Lower lobe of right lung (tissue), 2 donors: ENCODE measurements around the gene CCDC188. TPM values are rescaled to one million over a fixed set of nuclear protein-coding genes. Genes with fewer than 3 reads are reported as not detected.

Source experiments
- ATAC-seq, 2 donors: fragments of 200-7000 bp; cut with Tn5 transposase; one replicate each; pipeline ENCODE4 v1.9.1; 2020 to 2022; ENCODE audit warnings: mild to moderate bottlenecking in 2 of 2, moderate library complexity in 2 of 2
- DNase-seq: peaks from one replicate; pipeline ENCODE4 v3.0.0-alpha.2; 2020
- H3K27ac ChIP-seq: fragments of 200-600 bp; one replicate; pipeline ENCODE4 v1.8.0; 2022
- H3K27me3 ChIP-seq: fragments of 200-600 bp; one replicate; pipeline ENCODE4 v1.8.0; 2022; ENCODE audit warnings: low read depth
- H3K36me3 ChIP-seq: fragments of 200-600 bp; one replicate; pipeline ENCODE4 v1.8.0; 2022; ENCODE audit warnings: mild to moderate bottlenecking
- H3K4me1 ChIP-seq: fragments of 200-600 bp; one replicate; pipeline ENCODE4 v1.8.0; 2022
- H3K4me3 ChIP-seq: fragments of 200-600 bp; one replicate; pipeline ENCODE4 v1.8.0; 2022; ENCODE audit warnings: mild to moderate bottlenecking
- H3K9me3 ChIP-seq: fragments of 200-600 bp; one replicate; pipeline ENCODE4 v1.8.0; 2022
- CTCF ChIP-seq: fragments of 200-600 bp; IDR thresholded peaks from one replicate; pipeline ENCODE4 v1.8.0; 2022; ENCODE audit warnings: antibody characterized with exemption, mild to moderate bottlenecking
- intact Hi-C: fragments of 100-400 bp; cut with DNase I; formaldehyde crosslinking; loops from one replicate; pipeline ENCODE4 v1.11.0; 2022
- total RNA-seq: library from RNA; stranded (reverse); fragmentation: NEBNext Ultra II Directional; extraction: Animal tissue kit (Norgen Biotek cat#: 25700); gene quantifications from one replicate; pipeline ENCODE4 v1.2.1, GENCODE V29; 2021
- donor health status: DM: no; HTN: yes; CAD: no; lungs with severe emphysema.

The CCDC188 gene
- total RNA-seq, 1 donor from 2014 or later: 0.77 TPM

- no peak for ATAC-seq
- H3K9me3 ChIP-seq: no peaks in the 10 kb centered on the region
- H3K27ac ChIP-seq: no peak overlapping the region
- no peaks in the 10 kb centered on the region for H3K4me1 ChIP-seq
- no peak for DNase-seq
- H3K36me3 ChIP-seq: no peaks in the 10 kb centered on the region
- intact Hi-C loops: no loop called here
- no peak overlapping the region for H3K4me3 ChIP-seq
- peaks cover 10% of the 10 kb centered on the region for H3K27me3 ChIP-seq
- no peak for TF ChIP-seq CTCF
These were observed 36.2 kb upstream of the CCDC188 start for GRCh38 chr22:20186871-20187546.

GRCh38 chr22:20186183-20186870 lies 35.5 kb upstream of the CCDC188 start:
- peaks cover 10% of the 10 kb centered on the region for H3K27me3 ChIP-seq
- H3K9me3 ChIP-seq: no peaks in the 10 kb centered on the region
- DNase-seq (no peak), ATAC-seq (no peak)
- H3K36me3 ChIP-seq: no peaks in the 10 kb centered on the region
- no peak for TF ChIP-seq CTCF
- H3K4me1 ChIP-seq: no peaks in the 10 kb centered on the region
- H3K4me3 ChIP-seq: no peak overlapping the region
- H3K27ac ChIP-seq: no peak overlapping the region
- intact Hi-C loops: no loop called here

- DNase-seq (no peak), ATAC-seq (no peak)
- H3K27ac ChIP-seq: no peak overlapping the region
- TF ChIP-seq CTCF: no peak
- H3K27me3 ChIP-seq: peaks cover 10% of the 10 kb centered on the region
- no peaks in the 10 kb centered on the region for H3K4me1 ChIP-seq
- H3K4me3 ChIP-seq: no peak overlapping the region
- H3K36me3 ChIP-seq: no peaks in the 10 kb centered on the region
- intact Hi-C loops: no loop called here
- no peaks in the 10 kb centered on the region for H3K9me3 ChIP-seq
These were observed 34.9 kb upstream of the CCDC188 start for GRCh38 chr22:20185750-20186149.

- DNase-seq (no peak), ATAC-seq (no peak)
- Histone ChIP-seq H3K27me3 (peaks cover 10% of the 10 kb centered on the region), H3K4me3 (no peak overlapping the region), H3K27ac (no peak overlapping the region), H3K9me3 (no peaks in the 10 kb centered on the region), H3K4me1 (no peaks in the 10 kb centered on the region), H3K36me3 (no peaks in the 10 kb centered on the region)
- no peak for TF ChIP-seq CTCF
- intact Hi-C loops: no loop called here
These were observed 33.8 kb upstream of the CCDC188 start for GRCh38 chr22:20184501-20185165.

GRCh38 chr22:20183823-20184222 lies 33.0 kb upstream of the CCDC188 start:
- intact Hi-C loops: no loop called here
- DNase-seq: no peak
- no peak for TF ChIP-seq CTCF
- no peak for ATAC-seq
- Histone ChIP-seq H3K4me1 (no peaks in the 10 kb centered on the region), H3K27me3 (peaks cover 10% of the 10 kb centered on the region), H3K27ac (no peak overlapping the region), H3K4me3 (no peak overlapping the region), H3K9me3 (no peaks in the 10 kb centered on the region), H3K36me3 (no peaks in the 10 kb centered on the region)
